ENCODE data around the gene KLHL29.

DNA sequence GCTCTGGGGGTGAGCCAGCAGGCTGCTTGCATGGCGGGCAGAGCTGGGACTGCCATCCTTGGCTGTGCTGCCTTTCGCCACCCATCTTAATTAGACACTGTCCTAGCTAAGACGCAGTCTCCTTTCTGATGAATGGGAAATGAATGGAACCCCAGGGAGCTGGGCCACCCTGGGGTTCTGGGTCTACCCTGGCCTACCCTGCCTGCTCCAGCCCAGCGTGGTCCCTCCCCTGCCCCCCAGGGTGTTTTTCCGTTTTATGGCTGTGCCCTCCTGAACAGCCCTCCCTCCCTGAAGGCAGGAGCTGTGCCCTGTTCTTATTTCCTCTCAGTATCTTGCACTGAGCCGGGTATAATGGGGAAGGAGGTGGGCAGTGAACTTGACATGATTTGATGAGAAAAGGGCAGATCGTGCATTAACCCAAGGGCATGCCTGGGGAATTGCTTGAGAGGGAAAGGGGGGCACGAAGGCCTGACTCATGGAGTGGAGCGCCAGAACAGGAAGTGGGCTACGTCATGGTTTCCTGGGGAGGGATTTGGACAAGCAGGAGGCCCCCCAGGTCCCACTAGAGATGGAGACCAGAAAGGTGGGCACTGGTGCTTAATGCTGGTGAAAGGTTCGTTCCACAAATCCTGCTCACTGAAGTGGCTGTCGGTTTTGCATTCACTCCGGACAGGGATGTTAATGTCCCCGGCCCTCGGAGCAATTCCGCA, 165.0 kb downstream of the KLHL29 start:
- TF ChIP-seq, protein P1, sequence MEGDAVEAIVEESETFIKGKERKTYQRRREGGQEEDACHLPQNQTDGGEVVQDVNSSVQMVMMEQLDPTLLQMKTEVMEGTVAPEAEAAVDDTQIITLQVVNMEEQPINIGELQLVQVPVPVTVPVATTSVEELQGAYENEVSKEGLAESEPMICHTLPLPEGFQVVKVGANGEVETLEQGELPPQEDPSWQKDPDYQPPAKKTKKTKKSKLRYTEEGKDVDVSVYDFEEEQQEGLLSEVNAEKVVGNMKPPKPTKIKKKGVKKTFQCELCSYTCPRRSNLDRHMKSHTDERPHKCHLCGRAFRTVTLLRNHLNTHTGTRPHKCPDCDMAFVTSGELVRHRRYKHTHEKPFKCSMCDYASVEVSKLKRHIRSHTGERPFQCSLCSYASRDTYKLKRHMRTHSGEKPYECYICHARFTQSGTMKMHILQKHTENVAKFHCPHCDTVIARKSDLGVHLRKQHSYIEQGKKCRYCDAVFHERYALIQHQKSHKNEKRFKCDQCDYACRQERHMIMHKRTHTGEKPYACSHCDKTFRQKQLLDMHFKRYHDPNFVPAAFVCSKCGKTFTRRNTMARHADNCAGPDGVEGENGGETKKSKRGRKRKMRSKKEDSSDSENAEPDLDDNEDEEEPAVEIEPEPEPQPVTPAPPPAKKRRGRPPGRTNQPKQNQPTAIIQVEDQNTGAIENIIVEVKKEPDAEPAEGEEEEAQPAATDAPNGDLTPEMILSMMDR (IDR thresholded peaks at IDR 0.05) = no peak
- no peak for TF ChIP-seq EZH2 (IDR thresholded peaks at IDR 0.05; ENCODE audit: borderline replicate concordance, insufficient read depth, low read depth, low read length, poor library complexity, severe bottlenecking)

All from B cell (primary cell).